ENCODE measurements around the gene GNA15.
"Not testable (repeated sequence)": the region's sequence is repeated elsewhere in the genome, so short reads cannot be mapped to it uniquely, and the experiment has no call there.

Gene GNA15

GRCh38 chr19:3176715-3177501 lies 41.1 kb downstream of the GNA15 start:
- no peak for DNase-seq

- peak; percentile 78 to 83 for DNase-seq
Measured at GRCh38 chr19:3178377-3178972, 42.6 kb downstream of the GNA15 start, which contains the start of gene S1PR4. S1PR4 (plus strand) TSS chr19:3178769; CDS start chr19:3178793, 24 bp downstream.

- peak; percentile 23 to 43 for DNase-seq
Measured at GRCh38 chr19:3178973-3179738, 43.3 kb downstream of the GNA15 start.

GRCh38 chr19:3179739-3180293 lies 44.0 kb downstream of the GNA15 start:
- no peak for DNase-seq

- DNase-seq: no peak
Measured at GRCh38 chr19:3183721-3184641, 48.1 kb downstream of the GNA15 start.

GRCh38 chr19:3184847-3185460 lies 49.1 kb downstream of the GNA15 start:
- peak; percentile 89 to 93 for DNase-seq

- DNase-seq: peak; percentile 94 to 96
Measured at GRCh38 chr19:3185461-3186159, 49.8 kb downstream of the GNA15 start, which contains the start of gene NCLN. NCLN (plus strand) TSS chr19:3185930; CDS start chr19:3186031, 101 bp downstream.

GRCh38 chr19:3186160-3186688 lies 50.4 kb downstream of the GNA15 start:
- no peak for DNase-seq

- no peak for DNase-seq
Measured at GRCh38 chr19:3186891-3187661, 51.2 kb downstream of the GNA15 start.

- no peak for DNase-seq
Measured at GRCh38 chr19:3187662-3188511, 52.1 kb downstream of the GNA15 start.

GRCh38 chr19:3188627-3189596 lies 53.1 kb downstream of the GNA15 start:
- peak; percentile 41 to 54 for DNase-seq

- DNase-seq: no peak
Measured at GRCh38 chr19:3189702-3190469, 54.1 kb downstream of the GNA15 start.

- DNase-seq: no peak
Measured at GRCh38 chr19:3190470-3190770, 54.6 kb downstream of the GNA15 start.

- DNase-seq: no peak
Measured at GRCh38 chr19:3190921-3191805, 55.3 kb downstream of the GNA15 start.

- DNase-seq: not testable (repeated sequence)
Measured at GRCh38 chr19:3191806-3192104, 55.9 kb downstream of the GNA15 start.

- no peak for DNase-seq
Measured at GRCh38 chr19:3192228-3192635, 56.4 kb downstream of the GNA15 start.
